Activated CD8-positive, alpha-beta memory T cell treated with anti-CD3 and anti-CD28 coated beads for 24 hours (primary cell): ENCODE data around the gene SCAPER.

Source experiments
- DNase-seq: peaks from one replicate; pipeline ENCODE4 v3.0.0-alpha.2; 2020

SCAPER gene

GRCh38 chr15:76393614-76394013 is 511.5 kb downstream of the SCAPER start:
- no peak for DNase-seq

- DNase-seq: no peak
Observed at GRCh38 chr15:76391847-76392246, 513.3 kb downstream of the SCAPER start.

GRCh38 chr15:76391309-76391708 is 513.8 kb downstream of the SCAPER start:
- DNase-seq: no peak

- DNase-seq: no peak
Observed at GRCh38 chr15:76390571-76390970, 514.6 kb downstream of the SCAPER start.

GRCh38 chr15:76386926-76387325 is 518.2 kb downstream of the SCAPER start:
- no peak for DNase-seq

- DNase-seq: no peak
Observed at GRCh38 chr15:76386178-76386577, 519.0 kb downstream of the SCAPER start.

- DNase-seq: no peak
Observed at GRCh38 chr15:76384409-76384808, 520.7 kb downstream of the SCAPER start.

GRCh38 chr15:76382987-76383728 is 522.0 kb downstream of the SCAPER start:
- no peak for DNase-seq

GRCh38 chr15:76381366-76381765 is 523.8 kb downstream of the SCAPER start:
- DNase-seq: no peak

- DNase-seq: no peak
Observed at GRCh38 chr15:76380249-76380648, 524.9 kb downstream of the SCAPER start.

- DNase-seq: no peak
Observed at GRCh38 chr15:76378691-76379090, 526.4 kb downstream of the SCAPER start.

- no peak for DNase-seq
Observed at GRCh38 chr15:76377751-76378150, 527.4 kb downstream of the SCAPER start.

GRCh38 chr15:76377217-76377616 is 527.9 kb downstream of the SCAPER start:
- no peak for DNase-seq

- no peak for DNase-seq
Observed at GRCh38 chr15:76376816-76377215, 528.3 kb downstream of the SCAPER start.

GRCh38 chr15:76376029-76376428 is 529.1 kb downstream of the SCAPER start:
- no peak for DNase-seq

- no peak for DNase-seq
Observed at GRCh38 chr15:76368122-76368621, 537.0 kb downstream of the SCAPER start.

GRCh38 chr15:76366714-76367113 is 538.4 kb downstream of the SCAPER start:
- no peak for DNase-seq

GRCh38 chr15:76363251-76363650 is 541.9 kb downstream of the SCAPER start:
- DNase-seq: no peak

- DNase-seq: no peak
Observed at GRCh38 chr15:76360416-76360815, 544.7 kb downstream of the SCAPER start.

GRCh38 chr15:76359152-76359551 is 546.0 kb downstream of the SCAPER start:
- DNase-seq: no peak

- no peak for DNase-seq
Observed at GRCh38 chr15:76358453-76358852, 546.7 kb downstream of the SCAPER start.

GRCh38 chr15:76354823-76355440 is 550.2 kb downstream of the SCAPER start:
- DNase-seq: no peak

GRCh38 chr15:76353903-76354302 is 551.2 kb downstream of the SCAPER start:
- DNase-seq: no peak

GRCh38 chr15:76353023-76353577 is 552.0 kb downstream of the SCAPER start:
- DNase-seq: no peak
